Calu3 (cell line): ENCODE measurements around the gene C17orf50. TPM values are rescaled to one million over a fixed set of nuclear protein-coding genes. Genes with fewer than 3 reads are reported as not detected.

Experiments
- BruUV-seq: library from RNA; stranded (reverse); fragments of 400-500 nt; replicated peaks from 2 replicates; lab custom pipeline; 2021; lab: Mats Ljungman, UMichigan
- CTCF ChIA-PET: fragments of 300-600 bp; sonication (Branson Sonifier 250); formaldehyde crosslinking; loops from one replicate; lab custom pipeline; 2022; ENCODE audit warnings: antibody characterized with exemption; lab: Charles Lee
- DNase-seq: peaks from one replicate; pipeline ENCODE4 v3.0.0; 2022
- H3K27ac Mint-ChIP-seq: one replicate; pipeline ENCODE4 v1.8.0; 2022; ENCODE audit warnings: mixed read lengths; ENCODE audit not compliant: unreplicated experiment
- H3K27me3 Mint-ChIP-seq: one replicate; pipeline ENCODE4 v1.8.0; 2022; ENCODE audit warnings: mixed read lengths; ENCODE audit not compliant: unreplicated experiment
- H3K36me3 Mint-ChIP-seq: one replicate; pipeline ENCODE4 v1.8.0; 2022; ENCODE audit warnings: mild to moderate bottlenecking, moderate library complexity, mixed read lengths; ENCODE audit not compliant: insufficient read depth, unreplicated experiment
- H3K4me1 Mint-ChIP-seq: one replicate; pipeline ENCODE4 v1.8.0; 2022; ENCODE audit warnings: mild to moderate bottlenecking, low read depth, mixed read lengths; ENCODE audit not compliant: unreplicated experiment
- H3K4me3 Mint-ChIP-seq: one replicate; pipeline ENCODE4 v1.8.0; 2022; ENCODE audit warnings: mild to moderate bottlenecking, low read depth, moderate library complexity, mixed read lengths; ENCODE audit not compliant: unreplicated experiment
- H3K9me3 Mint-ChIP-seq: one replicate; pipeline ENCODE4 v1.8.0; 2022; ENCODE audit warnings: low read depth, mixed read lengths; ENCODE audit not compliant: unreplicated experiment
- CTCF ChIP-seq: fragments of 200-600 bp; IDR thresholded peaks from one replicate; pipeline ENCODE4 v1.8.0; 2022; ENCODE audit warnings: antibody characterized with exemption; ENCODE audit not compliant: unreplicated experiment
- intact Hi-C: fragments of 100-400 bp; cut with micrococcal nuclease; formaldehyde crosslinking; loops from one replicate; pipeline ENCODE4 v1.10.0; 2022; ENCODE audit not compliant: unreplicated experiment
- total RNA-seq: library from RNA; stranded (reverse); gene quantifications from 2 replicates; pipeline ENCODE4 v1.2.3, GENCODE V29; 2022

The C17orf50 gene
- total RNA-seq, 1 experiment from 2014 or later: not detected

GRCh38 chr17:35788477-35789368, 28.0 kb downstream of the C17orf50 start:
- Mint-ChIP-seq H3K4me1 (peaks cover 12% of the 10 kb centered on the region), H3K9me3 (no peaks in the 10 kb centered on the region), H3K27ac (no peak overlapping the region), H3K36me3 (no peaks in the 10 kb centered on the region), H3K4me3 (no peak overlapping the region), H3K27me3 (peaks cover 23% of the 10 kb centered on the region)
- CTCF ChIA-PET: interaction anchor here (0.9 to 1.0 kb wide), 2 partner anchors 9 to 19 kb away, joined by 3 read pairs; no protein-coding TSS in a partner anchor
- intact Hi-C loops: no loop called here
- no peak for DNase-seq
- no TSS peak for BruUV-seq
- no peak for TF ChIP-seq CTCF

GRCh38 chr17:35790841-35791240, 30.2 kb downstream of the C17orf50 start:
- DNase-seq: no peak
- no peak overlapping the region for H3K27ac Mint-ChIP-seq
- H3K9me3 Mint-ChIP-seq: no peaks in the 10 kb centered on the region
- intact Hi-C loops: no loop called here
- BruUV-seq: no TSS peak
- peaks cover 44% of the 10 kb centered on the region for H3K27me3 Mint-ChIP-seq
- TF ChIP-seq CTCF: no peak
- peaks cover 12% of the 10 kb centered on the region for H3K4me1 Mint-ChIP-seq
- H3K36me3 Mint-ChIP-seq: peaks cover 13% of the 10 kb centered on the region
- no peak overlapping the region for H3K4me3 Mint-ChIP-seq
- CTCF ChIA-PET: no interaction called here

GRCh38 chr17:35791681-35792350, 31.1 kb downstream of the C17orf50 start:
- intact Hi-C loops: no loop called here
- no peak for DNase-seq
- Mint-ChIP-seq H3K9me3 (no peaks in the 10 kb centered on the region), H3K27me3 (peaks cover 54% of the 10 kb centered on the region), H3K4me3 (no peak overlapping the region), H3K27ac (no peak overlapping the region), H3K4me1 (peaks cover 12% of the 10 kb centered on the region), H3K36me3 (peaks cover 13% of the 10 kb centered on the region)
- BruUV-seq: no TSS peak
- CTCF ChIA-PET: interaction anchor here (1.4 kb wide), 1 partner anchor 25 kb away, joined by 4 read pairs; no protein-coding TSS in a partner anchor
- no peak for TF ChIP-seq CTCF

GRCh38 chr17:35793257-35793656, 32.6 kb downstream of the C17orf50 start:
- CTCF ChIA-PET: no interaction called here
- H3K27ac Mint-ChIP-seq: no peak overlapping the region
- no peak overlapping the region for H3K4me3 Mint-ChIP-seq
- intact Hi-C loops: no loop called here
- no peaks in the 10 kb centered on the region for H3K9me3 Mint-ChIP-seq
- H3K36me3 Mint-ChIP-seq: peaks cover 13% of the 10 kb centered on the region
- no peak for DNase-seq
- BruUV-seq: no TSS peak
- peaks cover 68% of the 10 kb centered on the region for H3K27me3 Mint-ChIP-seq
- TF ChIP-seq CTCF: no peak
- H3K4me1 Mint-ChIP-seq: peaks cover 11% of the 10 kb centered on the region
